K562 (cell line): ENCODE data around the gene DGKB. TPM values are rescaled to one million over a fixed set of nuclear protein-coding genes. Genes with fewer than 3 reads are reported as not detected.

Experiments used
- EZH2 ChIP-seq: IDR thresholded peaks from 2 replicates; pipeline ENCODE4 v1.6.1; 2012; ENCODE audit warnings: low read depth, mild to moderate bottlenecking, inconsistent platforms, low read length, borderline replicate concordance
- ZBTB40 ChIP-seq, 2 experiments: fragments of 450-650 bp in 1 of 2; sonication (generic) in 1 of 2; formaldehyde crosslinking in 1 of 2; IDR thresholded peaks; 2 replicates each; pipeline versions ENCODE4 v1.7.1 to v1.9.0; 2016 to 2022; ENCODE audit warnings: inconsistent platforms in 1 of 2, mild to moderate bottlenecking in 1 of 2, missing genetic modification reagents in 1 of 2
- ZNF174 ChIP-seq: fragments of 250-450 bp; sonication (Bioruptor Pico); IDR thresholded peaks from 2 replicates; pipeline ENCODE4 v1.4.0; 2020; ENCODE audit warnings: mild to moderate bottlenecking
- ZNF224 ChIP-seq: sonication (generic); formaldehyde crosslinking; IDR thresholded peaks from 2 replicates; pipeline ENCODE4 v1.8.0; 2022; ENCODE audit warnings: mild to moderate bottlenecking, missing genetic modification reagents
- polyA plus RNA-seq, 8 experiments: library from polyadenylated mRNA; depleted of rRNA in 4 of 8; stranded (reverse) in 5 of 8; unstranded in 3 of 8; fragments of >200 nt; fragmentation: Nextera tagmentation in 2 of 8; fragmentation: Illumina TruSeq in 1 of 8; extraction: Ambion mirVana in 2 of 8; extraction: Trizol in 1 of 8; gene quantifications; 2 replicates each; pipeline versions ENCODE4 v1.2.1 to v1.2.3, GENCODE V29; 2011 to 2014; ENCODE audit warnings: inconsistent platforms in 1 of 8, missing spikeins in 1 of 8
- total RNA-seq, 7 experiments: library from RNA; depleted of rRNA in 6 of 7; stranded (reverse); fragments of >200 nt in 6 of 7; fragmentation: Illumina TruSeq in 2 of 7; extraction: Trizol in 2 of 7; gene quantifications; 2 replicates each; pipeline versions ENCODE4 v1.2.1 to v1.2.3, GENCODE V29; 2011 to 2021; ENCODE audit warnings: low replicate concordance in 1 of 7
- TF ChIP-seq, protein P1 (sequence below): fragments of 450-650 bp; IDR thresholded peaks from 2 replicates; pipeline ENCODE4 v1.6.1; 2016; ENCODE audit warnings: mild to moderate bottlenecking, moderate library complexity

The DGKB gene
- total and polyA plus RNA-seq, 9 of the 15 experiments (the other 6 are each of a cell fraction or from before 2014, with no cell fraction given), result 0.01 TPM; not detected in 8

DNA sequence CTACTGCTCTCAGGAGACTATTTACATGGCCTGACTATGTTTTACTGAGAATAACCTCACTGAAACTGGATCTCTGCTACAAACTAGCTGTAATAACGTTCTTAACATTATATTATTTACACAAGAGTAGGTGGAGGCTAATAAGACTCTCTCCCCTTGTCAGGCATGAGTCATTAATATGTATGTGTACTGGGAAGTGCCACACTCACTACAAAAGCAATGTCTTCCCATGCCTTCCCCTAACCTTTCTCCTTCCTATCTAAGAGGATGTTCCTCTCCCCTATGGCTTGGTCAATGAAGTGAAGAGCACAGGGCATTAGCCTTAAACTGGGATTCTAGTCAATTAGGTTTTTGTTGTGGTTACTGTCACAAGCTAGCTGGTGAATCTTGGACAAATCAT, 147.9 kb downstream of the DGKB start (continued):
- TF ChIP-seq, protein P1, sequence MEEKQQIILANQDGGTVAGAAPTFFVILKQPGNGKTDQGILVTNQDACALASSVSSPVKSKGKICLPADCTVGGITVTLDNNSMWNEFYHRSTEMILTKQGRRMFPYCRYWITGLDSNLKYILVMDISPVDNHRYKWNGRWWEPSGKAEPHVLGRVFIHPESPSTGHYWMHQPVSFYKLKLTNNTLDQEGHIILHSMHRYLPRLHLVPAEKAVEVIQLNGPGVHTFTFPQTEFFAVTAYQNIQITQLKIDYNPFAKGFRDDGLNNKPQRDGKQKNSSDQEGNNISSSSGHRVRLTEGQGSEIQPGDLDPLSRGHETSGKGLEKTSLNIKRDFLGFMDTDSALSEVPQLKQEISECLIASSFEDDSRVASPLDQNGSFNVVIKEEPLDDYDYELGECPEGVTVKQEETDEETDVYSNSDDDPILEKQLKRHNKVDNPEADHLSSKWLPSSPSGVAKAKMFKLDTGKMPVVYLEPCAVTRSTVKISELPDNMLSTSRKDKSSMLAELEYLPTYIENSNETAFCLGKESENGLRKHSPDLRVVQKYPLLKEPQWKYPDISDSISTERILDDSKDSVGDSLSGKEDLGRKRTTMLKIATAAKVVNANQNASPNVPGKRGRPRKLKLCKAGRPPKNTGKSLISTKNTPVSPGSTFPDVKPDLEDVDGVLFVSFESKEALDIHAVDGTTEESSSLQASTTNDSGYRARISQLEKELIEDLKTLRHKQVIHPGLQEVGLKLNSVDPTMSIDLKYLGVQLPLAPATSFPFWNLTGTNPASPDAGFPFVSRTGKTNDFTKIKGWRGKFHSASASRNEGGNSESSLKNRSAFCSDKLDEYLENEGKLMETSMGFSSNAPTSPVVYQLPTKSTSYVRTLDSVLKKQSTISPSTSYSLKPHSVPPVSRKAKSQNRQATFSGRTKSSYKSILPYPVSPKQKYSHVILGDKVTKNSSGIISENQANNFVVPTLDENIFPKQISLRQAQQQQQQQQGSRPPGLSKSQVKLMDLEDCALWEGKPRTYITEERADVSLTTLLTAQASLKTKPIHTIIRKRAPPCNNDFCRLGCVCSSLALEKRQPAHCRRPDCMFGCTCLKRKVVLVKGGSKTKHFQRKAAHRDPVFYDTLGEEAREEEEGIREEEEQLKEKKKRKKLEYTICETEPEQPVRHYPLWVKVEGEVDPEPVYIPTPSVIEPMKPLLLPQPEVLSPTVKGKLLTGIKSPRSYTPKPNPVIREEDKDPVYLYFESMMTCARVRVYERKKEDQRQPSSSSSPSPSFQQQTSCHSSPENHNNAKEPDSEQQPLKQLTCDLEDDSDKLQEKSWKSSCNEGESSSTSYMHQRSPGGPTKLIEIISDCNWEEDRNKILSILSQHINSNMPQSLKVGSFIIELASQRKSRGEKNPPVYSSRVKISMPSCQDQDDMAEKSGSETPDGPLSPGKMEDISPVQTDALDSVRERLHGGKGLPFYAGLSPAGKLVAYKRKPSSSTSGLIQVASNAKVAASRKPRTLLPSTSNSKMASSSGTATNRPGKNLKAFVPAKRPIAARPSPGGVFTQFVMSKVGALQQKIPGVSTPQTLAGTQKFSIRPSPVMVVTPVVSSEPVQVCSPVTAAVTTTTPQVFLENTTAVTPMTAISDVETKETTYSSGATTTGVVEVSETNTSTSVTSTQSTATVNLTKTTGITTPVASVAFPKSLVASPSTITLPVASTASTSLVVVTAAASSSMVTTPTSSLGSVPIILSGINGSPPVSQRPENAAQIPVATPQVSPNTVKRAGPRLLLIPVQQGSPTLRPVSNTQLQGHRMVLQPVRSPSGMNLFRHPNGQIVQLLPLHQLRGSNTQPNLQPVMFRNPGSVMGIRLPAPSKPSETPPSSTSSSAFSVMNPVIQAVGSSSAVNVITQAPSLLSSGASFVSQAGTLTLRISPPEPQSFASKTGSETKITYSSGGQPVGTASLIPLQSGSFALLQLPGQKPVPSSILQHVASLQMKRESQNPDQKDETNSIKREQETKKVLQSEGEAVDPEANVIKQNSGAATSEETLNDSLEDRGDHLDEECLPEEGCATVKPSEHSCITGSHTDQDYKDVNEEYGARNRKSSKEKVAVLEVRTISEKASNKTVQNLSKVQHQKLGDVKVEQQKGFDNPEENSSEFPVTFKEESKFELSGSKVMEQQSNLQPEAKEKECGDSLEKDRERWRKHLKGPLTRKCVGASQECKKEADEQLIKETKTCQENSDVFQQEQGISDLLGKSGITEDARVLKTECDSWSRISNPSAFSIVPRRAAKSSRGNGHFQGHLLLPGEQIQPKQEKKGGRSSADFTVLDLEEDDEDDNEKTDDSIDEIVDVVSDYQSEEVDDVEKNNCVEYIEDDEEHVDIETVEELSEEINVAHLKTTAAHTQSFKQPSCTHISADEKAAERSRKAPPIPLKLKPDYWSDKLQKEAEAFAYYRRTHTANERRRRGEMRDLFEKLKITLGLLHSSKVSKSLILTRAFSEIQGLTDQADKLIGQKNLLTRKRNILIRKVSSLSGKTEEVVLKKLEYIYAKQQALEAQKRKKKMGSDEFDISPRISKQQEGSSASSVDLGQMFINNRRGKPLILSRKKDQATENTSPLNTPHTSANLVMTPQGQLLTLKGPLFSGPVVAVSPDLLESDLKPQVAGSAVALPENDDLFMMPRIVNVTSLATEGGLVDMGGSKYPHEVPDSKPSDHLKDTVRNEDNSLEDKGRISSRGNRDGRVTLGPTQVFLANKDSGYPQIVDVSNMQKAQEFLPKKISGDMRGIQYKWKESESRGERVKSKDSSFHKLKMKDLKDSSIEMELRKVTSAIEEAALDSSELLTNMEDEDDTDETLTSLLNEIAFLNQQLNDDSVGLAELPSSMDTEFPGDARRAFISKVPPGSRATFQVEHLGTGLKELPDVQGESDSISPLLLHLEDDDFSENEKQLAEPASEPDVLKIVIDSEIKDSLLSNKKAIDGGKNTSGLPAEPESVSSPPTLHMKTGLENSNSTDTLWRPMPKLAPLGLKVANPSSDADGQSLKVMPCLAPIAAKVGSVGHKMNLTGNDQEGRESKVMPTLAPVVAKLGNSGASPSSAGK, result no peak
- TF ChIP-seq ZBTB40 (IDR thresholded peaks at IDR 0.05) (no peak), ZBTB40 (CRISPR knock-in tag; IDR thresholded peaks at IDR 0.05) (no peak), EZH2 (no peak), ZNF224 (CRISPR knock-in tag) (no peak), ZNF174 (CRISPR knock-in tag) (no peak)
- TF ChIP-seq, all 486 proteins: peak for 0
